Cardiac fibroblast (primary cell): ENCODE results near the gene UBN2.

Experiments
- DNase-seq, 2 donors: peaks; one replicate each; pipeline versions ENCODE4 v3.0.0 to v3.0.0-alpha.2; 2010; ENCODE audit warnings: low read depth in 2 of 2
- H3K4me3 ChIP-seq, 2 donors: replicated peaks in 1 of 2; 1 replicate in 1 of 2; 2 replicates in 1 of 2; pipeline ENCODE4 v1.5.1; 2011; ENCODE audit warnings: low read depth in 2 of 2, low read length in 2 of 2, mild to moderate bottlenecking in 2 of 2, moderate library complexity in 1 of 2
- CTCF ChIP-seq: IDR thresholded peaks from one replicate; pipeline ENCODE4 v1.5.1; 2011; ENCODE audit warnings: low read depth, mild to moderate bottlenecking, low read length, inconsistent platforms

The UBN2 gene

GRCh38 chr7:139341776-139342226 lies 110.8 kb downstream of the UBN2 start:
- TF ChIP-seq CTCF, result no peak
- H3K4me3 ChIP-seq, result peak overlapping the region; percentile 94 to 96
- no peak for DNase-seq

- TF ChIP-seq CTCF, result no peak
- no peak overlapping the region for H3K4me3 ChIP-seq
- DNase-seq, result no peak
These were observed 114.0 kb downstream of the UBN2 start for GRCh38 chr7:139345042-139345441.

- no peak for TF ChIP-seq CTCF
These were observed 120.0 kb downstream of the UBN2 start for GRCh38 chr7:139351027-139351426.

GRCh38 chr7:139354729-139355128 lies 123.7 kb downstream of the UBN2 start:
- no peak for TF ChIP-seq CTCF
- no peak for DNase-seq
- H3K4me3 ChIP-seq, result no peak overlapping the region

More at GRCh38 chr7:139351027-139351426, 120.0 kb downstream of the UBN2 start:
- no peak overlapping the region for H3K4me3 ChIP-seq
- no peak for DNase-seq

GRCh38 chr7:139355320-139355719 lies 124.3 kb downstream of the UBN2 start:
- DNase-seq, result peak; percentile 13 to 38
- TF ChIP-seq CTCF, result no peak
- no peak overlapping the region for H3K4me3 ChIP-seq
